Inflammatory macrophage (primary cell): ENCODE measurements around the gene SERGEF.
A peak's percentile ranks its signal among the peaks of the same experiment; 100 is the strongest.

ENCODE experiments used
- DNase-seq, 2 donors: peaks; one replicate each; pipeline ENCODE4 v3.0.0-alpha.2; 2020 to 2022

SERGEF gene

DNA sequence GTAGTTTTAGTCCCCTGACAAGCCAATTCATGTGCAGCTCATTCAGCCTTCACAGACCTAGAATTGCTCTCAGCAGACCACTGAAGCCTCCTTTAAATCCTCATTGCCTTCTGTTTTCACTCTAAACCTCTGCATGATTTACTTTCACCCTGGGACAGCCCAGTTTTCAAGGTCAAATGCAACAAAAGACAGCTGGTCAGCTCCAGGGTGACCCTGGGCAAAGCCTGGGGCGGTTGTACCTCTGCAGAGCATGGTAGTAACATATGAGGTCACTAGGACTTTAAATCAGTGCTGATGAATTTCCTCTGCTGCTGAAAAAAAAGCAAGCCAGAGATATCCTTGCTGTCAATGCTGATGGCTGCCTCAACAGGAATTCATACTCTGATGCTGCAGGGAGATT is 62.2 kb downstream of the SERGEF start:
- DNase-seq: no peak

DNA sequence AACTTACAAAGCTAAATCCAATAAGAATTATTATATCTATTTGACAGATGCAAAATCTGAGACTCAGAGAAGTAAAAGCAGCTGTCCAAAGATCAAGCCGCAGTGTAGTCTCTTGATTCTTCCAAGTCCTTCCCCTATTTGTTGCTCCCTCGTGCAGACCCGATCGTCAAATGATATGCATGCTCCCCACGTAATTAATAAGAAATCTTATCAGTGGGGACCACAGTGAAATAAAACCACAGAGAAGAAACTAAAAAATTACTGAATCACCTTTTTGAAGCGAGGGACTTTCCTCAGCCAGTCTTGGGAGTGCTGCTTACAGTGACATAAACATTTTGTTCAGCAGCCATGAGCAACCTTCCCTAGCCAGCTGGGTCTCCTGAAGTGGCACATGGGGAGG is 64.6 kb downstream of the SERGEF start:
- no peak for DNase-seq

DNA sequence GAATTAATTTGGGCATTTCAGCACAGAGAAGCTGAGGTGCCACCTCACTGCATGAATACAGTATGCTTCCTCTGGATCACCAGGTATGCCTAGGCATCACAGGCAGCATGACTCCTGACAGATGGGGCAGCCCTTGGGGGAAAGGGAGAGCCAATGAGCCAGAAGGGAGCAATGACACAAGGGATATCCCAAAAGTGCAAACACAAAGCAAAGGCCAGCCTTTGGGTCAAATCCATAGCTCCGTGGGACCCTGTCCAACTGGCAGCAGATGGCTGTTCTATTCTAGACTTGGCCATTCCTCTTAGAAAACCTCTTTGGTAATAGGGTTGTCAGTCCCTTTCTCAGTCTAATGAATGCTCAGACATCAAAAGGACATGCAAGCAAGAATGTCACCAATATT is 73.3 kb downstream of the SERGEF start:
- DNase-seq: no peak

GRCh38 chr11:17936790-17937189 is 76.1 kb downstream of the SERGEF start:
- no peak for DNase-seq

GRCh38 chr11:17934194-17934593 is 78.7 kb downstream of the SERGEF start:
- DNase-seq: no peak

DNA sequence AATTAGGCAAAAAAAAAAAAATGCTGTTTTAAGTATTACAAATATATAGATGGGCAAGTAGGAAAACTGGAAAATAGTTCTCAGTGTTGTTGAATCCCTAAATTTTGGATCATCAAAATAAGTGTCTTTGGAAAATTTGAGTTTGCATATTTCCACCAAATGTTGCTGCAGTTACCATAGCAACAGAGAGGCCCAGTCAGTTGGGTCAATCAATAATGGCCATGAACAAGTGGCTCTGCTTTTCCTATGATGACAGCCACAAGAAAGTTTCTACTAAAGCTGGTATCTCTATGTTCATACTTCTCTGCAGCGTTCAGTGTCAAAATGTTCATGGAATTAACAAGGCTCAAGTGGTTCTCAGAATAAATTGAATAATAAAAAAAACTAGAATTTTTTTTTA is 79.1 kb downstream of the SERGEF start:
- DNase-seq: no peak

GRCh38 chr11:17932472-17932871 is 80.4 kb downstream of the SERGEF start:
- DNase-seq: no peak

DNA sequence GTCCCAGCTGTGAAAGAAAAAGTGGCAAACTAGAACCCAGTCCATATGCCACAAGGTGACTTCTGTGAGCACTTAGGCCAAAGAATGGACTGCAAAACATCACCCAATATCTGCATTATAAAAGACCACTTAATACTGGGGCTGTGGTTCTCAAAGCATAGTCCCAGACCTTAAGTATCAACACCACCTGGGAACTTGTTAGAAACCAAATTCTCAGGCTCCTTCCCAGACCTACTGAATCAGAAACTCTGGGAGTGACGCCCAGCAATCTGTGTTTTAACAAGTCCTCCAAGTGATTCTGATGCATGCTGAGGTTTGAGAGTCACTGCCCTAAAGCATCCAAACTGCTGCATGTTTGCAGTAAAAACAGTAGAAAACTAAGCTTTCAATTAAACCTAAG is 81.3 kb downstream of the SERGEF start:
- DNase-seq: no peak

GRCh38 chr11:17930544-17931125 is 82.2 kb downstream of the SERGEF start:
- no peak for DNase-seq

GRCh38 chr11:17929171-17929570 is 83.7 kb downstream of the SERGEF start:
- DNase-seq: no peak

DNA sequence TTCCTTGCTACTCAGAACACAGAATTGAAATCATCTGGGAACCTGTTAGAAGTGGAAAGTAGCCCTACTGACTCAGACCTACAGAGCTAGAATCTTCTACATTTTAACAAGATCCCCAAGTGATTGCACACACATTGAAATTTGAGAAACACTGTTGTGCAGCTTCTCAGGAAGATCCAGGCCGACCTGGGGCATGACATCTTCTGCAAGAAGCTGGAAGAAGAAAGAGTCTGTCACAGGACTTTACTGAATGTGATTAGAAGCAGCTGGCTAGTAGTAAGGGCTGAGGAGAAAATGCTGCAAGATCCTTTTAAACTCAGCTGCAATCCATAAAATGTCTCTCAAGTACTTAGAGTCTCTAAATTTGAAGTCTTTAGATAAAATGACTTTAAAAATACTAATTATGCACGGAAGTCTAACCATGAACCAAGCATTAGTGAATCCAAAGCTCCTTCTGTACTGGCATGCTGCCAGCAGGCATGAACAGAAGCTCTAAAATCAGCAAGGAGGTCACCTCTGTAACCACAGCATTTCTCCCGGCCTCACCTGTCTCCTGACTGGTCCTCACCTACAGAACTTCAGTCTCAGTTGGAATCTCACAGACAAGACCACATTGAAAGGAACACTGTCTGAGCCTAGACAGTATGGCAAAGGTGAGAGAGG is 85.0 kb downstream of the SERGEF start:
- no peak for DNase-seq

DNA sequence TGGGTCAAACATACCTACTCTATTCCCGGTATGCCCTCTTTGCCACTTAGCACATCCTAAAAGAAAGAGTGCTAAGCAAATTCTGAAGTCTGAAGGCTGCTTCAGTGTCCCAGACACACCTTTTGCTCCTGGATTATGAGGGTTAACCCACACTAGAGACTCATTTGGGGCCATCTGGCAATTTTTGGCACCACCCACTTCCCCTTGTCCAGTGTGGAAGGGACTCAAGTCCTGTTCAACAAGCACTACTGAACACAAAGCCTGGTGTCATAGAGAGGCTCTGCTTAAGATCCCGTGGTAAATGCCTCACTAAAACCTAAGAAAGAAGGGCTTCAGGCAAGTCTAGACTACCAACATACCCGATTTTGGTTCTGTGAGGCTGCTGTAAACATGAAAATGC is 85.8 kb downstream of the SERGEF start:
- no peak for DNase-seq

- no peak for DNase-seq
Measured at GRCh38 chr11:17924713-17925112, 88.1 kb downstream of the SERGEF start.

GRCh38 chr11:17923217-17923616 is 89.6 kb downstream of the SERGEF start:
- DNase-seq: no peak

DNA sequence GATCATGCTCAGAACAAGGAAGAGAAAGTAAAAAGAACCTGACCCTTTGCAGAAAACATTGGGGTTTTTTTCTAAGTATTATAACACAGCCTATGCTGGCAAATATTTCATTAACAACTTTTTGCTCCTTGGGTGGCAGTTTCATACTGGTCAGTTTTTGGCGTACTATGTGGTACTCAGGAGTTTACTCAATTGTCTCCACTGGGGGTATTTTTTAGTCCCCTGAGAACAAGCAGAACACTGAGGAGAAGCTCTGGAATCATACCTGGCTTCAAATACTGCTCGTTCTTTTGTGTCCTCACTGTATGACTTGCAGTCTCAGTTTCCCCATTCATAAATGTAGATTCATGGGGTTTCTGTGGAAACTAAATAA is 90.4 kb downstream of the SERGEF start:
- no peak for DNase-seq

DNA sequence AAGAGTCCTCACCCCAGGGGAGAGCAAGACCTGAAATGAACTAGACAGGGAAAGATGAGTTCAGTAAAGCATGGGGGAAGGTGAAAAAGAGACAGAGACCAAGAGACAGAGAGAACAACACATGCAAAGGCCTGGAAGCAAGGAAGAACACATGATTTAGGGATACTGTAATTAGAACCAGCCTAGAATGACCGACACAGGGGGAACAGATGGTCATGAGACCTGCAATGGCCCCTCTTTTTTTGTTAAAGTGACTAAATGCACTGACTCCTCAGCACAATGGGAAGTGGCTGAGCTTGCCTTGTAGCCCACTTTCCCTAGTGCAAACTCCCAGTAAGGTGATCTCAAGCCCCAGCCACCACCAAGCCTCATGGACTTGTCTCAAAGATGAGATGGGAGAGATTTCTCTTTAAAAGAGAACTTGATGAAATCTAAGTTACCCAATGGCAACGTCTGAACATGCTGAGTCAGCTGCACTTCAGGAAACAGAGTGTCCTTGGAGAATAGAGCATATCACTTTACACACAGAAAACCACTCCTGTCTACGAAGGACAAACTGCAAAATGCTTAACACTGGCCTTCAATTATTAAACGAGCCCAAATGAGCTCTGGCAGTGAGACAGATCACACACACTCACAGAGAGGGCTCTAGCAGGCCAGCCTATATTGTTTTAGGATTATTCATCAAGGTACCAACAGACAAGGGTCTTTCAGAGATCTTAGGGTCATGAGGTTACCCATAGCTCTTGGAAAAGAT is 91.0 kb downstream of the SERGEF start:
- peak; percentile 57 to 78 for DNase-seq

DNA sequence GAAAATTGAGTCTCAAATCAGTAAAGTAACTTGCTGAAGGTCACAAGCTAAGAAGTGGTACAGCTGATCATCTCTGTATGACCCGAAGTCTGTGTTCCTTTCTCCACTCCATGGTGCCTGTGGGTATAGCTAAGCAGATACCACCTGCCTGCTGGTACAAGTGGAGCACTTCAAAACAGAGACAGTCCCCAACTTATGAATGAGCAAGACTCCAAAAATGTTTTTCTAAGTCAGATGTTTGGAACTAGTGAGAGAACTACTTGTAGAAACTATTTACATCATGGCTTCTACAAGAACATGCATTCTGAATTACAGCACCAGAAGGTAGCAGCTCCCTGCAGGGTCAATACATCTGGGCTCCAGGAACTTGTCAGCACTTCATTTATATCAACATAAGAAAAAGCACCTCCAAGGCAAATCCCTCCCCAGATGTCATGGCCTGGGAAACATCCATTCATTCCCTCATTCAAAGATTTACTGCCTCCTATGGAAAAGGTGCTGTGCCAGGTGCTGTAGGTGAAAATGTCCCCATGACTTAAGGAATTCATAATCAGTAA is 94.7 kb downstream of the SERGEF start:
- no peak for DNase-seq

DNA sequence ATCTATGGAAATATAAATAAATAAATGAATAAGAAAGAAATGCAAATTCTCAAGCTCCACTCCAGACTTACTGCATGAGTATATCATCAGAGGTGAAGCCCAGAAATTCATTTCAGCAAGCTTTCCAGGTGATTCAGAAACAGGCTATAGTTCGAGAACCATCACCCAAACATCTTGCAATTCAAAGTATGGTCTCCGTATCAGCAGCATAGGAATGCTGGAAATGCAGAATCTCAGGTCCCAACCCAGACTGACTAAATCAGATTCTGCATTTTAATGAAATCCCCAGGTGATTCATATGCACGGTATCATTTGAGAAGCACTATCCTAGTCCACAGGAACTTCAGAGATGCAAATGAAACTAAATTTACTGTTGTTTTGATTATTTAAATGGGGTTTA is 95.3 kb downstream of the SERGEF start:
- no peak for DNase-seq

DNA sequence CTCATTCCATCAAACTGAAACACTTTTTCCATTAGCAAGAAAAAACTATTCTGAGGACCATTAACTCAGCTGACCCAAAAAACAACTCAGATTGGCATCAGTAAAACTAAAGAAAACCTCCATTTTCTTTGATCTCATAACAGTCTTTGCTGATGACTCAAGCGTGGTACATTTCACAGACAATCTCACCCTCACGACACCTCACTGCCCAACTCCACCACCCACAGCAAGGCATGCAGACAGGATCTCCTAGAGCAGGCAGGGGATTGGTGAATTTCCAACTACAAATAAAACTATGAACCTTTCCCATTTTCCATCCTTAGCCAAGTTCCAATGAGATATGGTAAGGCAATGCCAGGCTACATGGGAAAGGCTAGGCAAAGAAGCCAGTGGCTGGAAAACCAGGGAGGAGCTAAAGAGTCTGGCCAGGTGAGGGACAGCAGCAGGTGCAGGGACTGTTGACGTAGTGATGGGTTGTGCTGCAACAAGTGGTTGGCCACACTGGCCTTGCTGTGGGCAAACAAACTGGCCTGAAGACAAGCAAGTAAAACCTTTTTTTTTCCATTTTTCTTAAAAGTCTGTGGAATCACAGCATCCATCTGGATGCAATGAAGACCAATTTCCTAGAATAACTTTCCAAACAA is 97.2 kb downstream of the SERGEF start:
- no peak for DNase-seq

- DNase-seq: no peak
Measured at GRCh38 chr11:17914957-17915356, 97.9 kb downstream of the SERGEF start.

DNA sequence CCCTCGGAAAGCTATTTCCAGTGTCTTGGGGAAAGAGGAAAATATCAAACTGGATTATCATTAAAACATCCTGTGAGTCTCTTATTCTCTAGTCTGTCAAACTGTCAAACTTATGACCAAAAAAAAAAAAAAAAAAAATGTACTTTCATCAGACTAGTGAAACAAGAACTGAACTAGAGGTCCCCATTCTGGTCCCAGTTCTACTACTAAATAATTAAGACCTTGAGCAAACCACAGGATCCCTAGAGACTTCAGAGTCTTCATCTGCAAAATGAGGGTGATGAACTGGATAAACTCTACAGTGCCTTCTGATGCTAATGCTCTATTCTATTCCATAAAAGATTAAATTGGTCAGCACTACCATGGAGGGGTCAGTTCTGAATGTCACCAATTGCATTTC is 105.8 kb downstream of the SERGEF start:
- no peak for DNase-seq

GRCh38 chr11:17906436-17906835 is 106.4 kb downstream of the SERGEF start:
- no peak for DNase-seq

DNA sequence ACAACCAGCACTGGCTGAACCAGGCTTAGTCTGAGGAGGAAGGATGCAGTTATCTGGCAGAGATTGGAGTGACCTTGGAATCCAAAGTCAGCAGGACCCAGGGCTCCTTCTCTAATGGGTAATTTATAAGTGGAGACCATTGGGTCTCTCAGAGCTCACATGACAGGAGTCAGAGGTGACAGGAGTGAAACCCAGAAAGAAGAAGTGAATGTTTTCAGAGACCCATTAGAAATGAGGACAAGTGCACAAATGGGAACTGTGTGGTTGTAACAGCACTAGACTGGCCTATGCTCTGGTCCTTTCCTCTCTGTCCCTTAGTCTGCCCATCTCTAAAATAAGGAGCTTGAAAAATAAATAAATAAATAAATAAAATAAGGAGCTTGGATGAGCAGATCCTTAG is 107.4 kb downstream of the SERGEF start:
- DNase-seq: no peak
